Fibroblast of lung (primary cell): ENCODE measurements around the gene SCGB1D4.

Experiments
- CTCF ChIP-seq, 2 donors: IDR thresholded peaks in 1 of 2; conservative IDR thresholded peaks in 1 of 2; 1 replicate in 1 of 2; 2 replicates in 1 of 2; pipeline ENCODE4 v1.5.1; 2011 to 2012; ENCODE audit warnings: low read length in 2 of 2, control low read depth in 1 of 2, inconsistent platforms in 1 of 2, low read depth in 1 of 2, mild to moderate bottlenecking in 1 of 2
- EZH2 ChIP-seq: IDR thresholded peaks from 2 replicates; pipeline ENCODE4 v1.5.1; 2012; ENCODE audit warnings: low read length, control low read depth, mild to moderate bottlenecking; ENCODE audit errors: missing control alignments

GRCh38 chr11:62267050-62267449 is 31.8 kb downstream of the SCGB1D4 start:
- TF ChIP-seq CTCF (conservative IDR thresholded peaks at IDR 0.05 in 1 of 2, IDR thresholded peaks at IDR 0.05 in 1 of 2; ENCODE audit: low read depth in 1 of 2, low read length in 2 of 2), result no peak
- TF ChIP-seq EZH2, result no peak
